Amniotic stem cell (primary cell): ENCODE measurements around the gene RP2.

Source experiments
- DNase-seq: peaks from one replicate; lab custom pipeline; 2025; lab: John Stamatoyannopoulos, UW

Gene RP2

GRCh38 chrX:46920235-46920634, 83.4 kb downstream of the RP2 start:
- DNase-seq: no peak

- no peak for DNase-seq
Measured at GRCh38 chrX:46922611-46923010, 85.8 kb downstream of the RP2 start.

DNA sequence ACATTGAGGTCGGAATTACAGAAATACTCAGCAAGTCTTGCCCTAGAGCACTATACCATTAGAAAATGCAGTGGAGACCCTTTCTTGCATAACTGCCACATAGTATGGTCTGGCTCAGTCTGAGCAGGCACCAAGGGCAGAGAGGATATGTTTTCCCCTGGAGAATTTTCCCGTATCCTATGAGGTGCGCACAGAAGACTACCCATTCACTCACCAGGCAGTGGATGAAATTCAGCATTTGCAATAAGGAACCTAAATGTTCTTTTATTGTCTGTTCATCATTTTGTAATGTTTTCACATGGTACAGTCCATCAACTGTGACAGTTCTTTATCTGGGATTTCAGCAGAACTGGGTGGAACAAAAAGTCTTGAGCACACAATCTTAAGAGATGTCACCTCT, 90.9 kb downstream of the RP2 start:
- DNase-seq: no peak

DNA sequence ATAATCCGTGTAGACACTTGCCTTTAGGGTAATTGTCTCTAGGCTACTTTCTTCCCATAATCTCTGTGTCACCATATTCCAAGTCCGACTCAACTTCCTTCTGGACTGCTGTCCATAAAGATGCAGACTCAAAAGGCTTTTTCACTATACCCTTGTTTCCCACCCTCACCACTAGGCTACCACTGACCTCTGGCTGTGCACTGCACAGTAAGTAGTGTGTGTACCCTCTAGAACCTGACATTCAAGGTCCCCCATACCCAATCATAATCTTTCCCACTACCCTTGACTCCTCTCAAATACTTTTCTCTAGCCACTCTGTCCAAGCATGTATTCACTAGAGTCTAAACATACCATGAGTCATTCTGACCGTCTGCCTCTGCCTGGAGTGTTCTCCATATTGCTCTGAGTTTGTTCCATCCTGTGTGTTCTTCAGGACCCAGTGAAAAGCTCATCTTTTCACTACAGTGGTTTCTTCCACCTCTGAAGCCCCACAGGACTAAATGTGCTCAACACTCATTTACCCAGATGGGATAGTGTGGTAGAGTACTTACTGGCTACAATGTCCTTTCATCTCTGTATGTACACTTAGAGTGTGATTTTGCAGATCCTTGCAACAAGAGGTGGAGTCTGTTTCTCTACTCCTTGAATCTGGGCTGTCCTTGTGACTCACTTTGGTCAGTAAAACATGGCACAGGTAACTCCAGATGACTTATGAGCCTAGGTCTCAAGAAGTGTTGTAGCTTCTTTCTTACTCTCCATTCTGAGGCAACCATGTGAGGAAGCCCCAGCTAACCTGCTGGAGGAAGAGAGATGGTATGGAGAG, 92.8 kb downstream of the RP2 start:
- DNase-seq: no peak
